ENCODE measurements around the gene CFAP221. TPM values are rescaled to one million over a fixed set of nuclear protein-coding genes. Genes with fewer than 3 reads are reported as not detected.

Gene CFAP221
- polyA plus RNA-seq, 2 donors: 0.08 TPM; not detected in 1

GRCh38 chr2:119697290-119698020, 153.2 kb downstream of the CFAP221 start:
- no peaks in the 10 kb centered on the region for H3K4me1 ChIP-seq (ENCODE audit: control insufficient read depth in 2 of 2, insufficient read depth in 2 of 2, low read length in 1 of 2)
- H3K4me3 ChIP-seq (ENCODE audit: low read depth in 1 of 2, low read length in 2 of 2): no peak overlapping the region
- no peaks in the 10 kb centered on the region for H3K36me3 ChIP-seq (ENCODE audit: control insufficient read depth in 2 of 2, insufficient read depth in 2 of 2, low read length in 1 of 2)
- no peak overlapping the region for H3K27ac ChIP-seq (ENCODE audit: low read depth in 2 of 2, low read length in 1 of 2)
- no peaks in the 10 kb centered on the region for H3K9me3 ChIP-seq (ENCODE audit: control insufficient read depth in 2 of 2, insufficient read depth in 1 of 2, low read depth in 1 of 2, low read length in 1 of 2)
- no peaks in the 10 kb centered on the region for H3K27me3 ChIP-seq (ENCODE audit: control insufficient read depth in 1 of 2, insufficient read depth in 2 of 2, low read length in 2 of 2)
- WGBS, 2 donors: 58 to 65% methylated on average over 8 of the region's 8 CpGs

DNA sequence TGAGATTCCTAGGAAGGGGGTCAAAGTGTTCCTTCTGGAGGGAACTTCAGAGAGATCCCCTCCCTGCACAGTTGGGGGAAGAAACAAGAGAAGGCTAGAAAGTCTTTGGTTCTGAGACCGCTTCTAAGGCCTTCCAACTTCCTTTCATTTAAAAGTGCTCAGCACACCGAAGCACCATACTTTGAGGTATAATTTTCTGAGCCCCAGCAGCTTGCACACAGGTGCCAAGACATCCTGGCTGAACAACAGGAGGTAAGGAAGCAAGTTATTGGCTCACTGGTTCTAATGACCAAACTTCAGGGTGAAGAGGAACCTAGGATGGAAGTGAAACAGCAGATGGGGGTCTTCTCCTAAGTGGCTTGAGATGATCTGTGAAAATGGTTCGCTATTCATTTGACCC, 154.0 kb downstream of the CFAP221 start:
- H3K4me3 ChIP-seq (ENCODE audit: low read depth in 1 of 2, low read length in 2 of 2): no peak overlapping the region
- no peak overlapping the region for H3K27ac ChIP-seq (ENCODE audit: low read depth in 2 of 2, low read length in 1 of 2)
- H3K27me3 ChIP-seq (ENCODE audit: control insufficient read depth in 1 of 2, insufficient read depth in 2 of 2, low read length in 2 of 2): no peaks in the 10 kb centered on the region
- H3K4me1 ChIP-seq (ENCODE audit: control insufficient read depth in 2 of 2, insufficient read depth in 2 of 2, low read length in 1 of 2): no peaks in the 10 kb centered on the region
- WGBS, 2 donors: 76 to 88% methylated on average over 3 of the region's 3 CpGs
- no peaks in the 10 kb centered on the region for H3K36me3 ChIP-seq (ENCODE audit: control insufficient read depth in 2 of 2, insufficient read depth in 2 of 2, low read length in 1 of 2)
- no peaks in the 10 kb centered on the region for H3K9me3 ChIP-seq (ENCODE audit: control insufficient read depth in 2 of 2, insufficient read depth in 1 of 2, low read depth in 1 of 2, low read length in 1 of 2)

GRCh38 chr2:119699016-119699606, 154.9 kb downstream of the CFAP221 start:
- H3K27ac ChIP-seq (ENCODE audit: low read depth in 2 of 2, low read length in 1 of 2): no peak overlapping the region
- no peaks in the 10 kb centered on the region for H3K36me3 ChIP-seq (ENCODE audit: control insufficient read depth in 2 of 2, insufficient read depth in 2 of 2, low read length in 1 of 2)
- no peaks in the 10 kb centered on the region for H3K9me3 ChIP-seq (ENCODE audit: control insufficient read depth in 2 of 2, insufficient read depth in 1 of 2, low read depth in 1 of 2, low read length in 1 of 2)
- WGBS, 2 donors: 79 to 80% methylated on average over 15 of the region's 15 CpGs
- H3K4me1 ChIP-seq (ENCODE audit: control insufficient read depth in 2 of 2, insufficient read depth in 2 of 2, low read length in 1 of 2): no peaks in the 10 kb centered on the region
- H3K4me3 ChIP-seq (ENCODE audit: low read depth in 1 of 2, low read length in 2 of 2): no peak overlapping the region
- H3K27me3 ChIP-seq (ENCODE audit: control insufficient read depth in 1 of 2, insufficient read depth in 2 of 2, low read length in 2 of 2): no peaks in the 10 kb centered on the region

DNA sequence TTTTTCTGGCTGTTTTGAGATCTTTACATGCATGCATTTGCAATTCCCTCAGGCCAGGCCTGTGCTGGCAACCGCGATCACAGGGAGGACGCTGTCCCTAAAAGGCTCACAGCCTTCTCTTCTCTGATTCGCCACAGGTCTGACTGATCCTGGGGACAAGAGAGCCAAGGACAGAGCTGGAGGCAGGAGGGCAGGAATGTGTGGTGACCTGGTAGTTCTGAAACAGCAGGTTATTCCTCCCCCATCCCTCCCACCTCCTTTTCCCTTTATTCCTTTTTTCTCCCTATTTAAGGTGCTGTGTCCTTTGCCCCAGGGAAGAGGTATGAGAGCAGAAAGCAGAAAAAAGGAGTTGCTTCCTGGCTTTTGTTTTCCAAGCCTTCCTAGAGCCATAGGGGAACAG, 156.6 kb downstream of the CFAP221 start:
- no peaks in the 10 kb centered on the region for H3K27me3 ChIP-seq (ENCODE audit: control insufficient read depth in 1 of 2, insufficient read depth in 2 of 2, low read length in 2 of 2)
- peaks cover 0 to 5% of the 10 kb centered on the region in 2 donors for H3K9me3 ChIP-seq (ENCODE audit: control insufficient read depth in 2 of 2, insufficient read depth in 1 of 2, low read depth in 1 of 2, low read length in 1 of 2)
- no peak overlapping the region for H3K4me3 ChIP-seq (ENCODE audit: low read depth in 1 of 2, low read length in 2 of 2)
- no peaks in the 10 kb centered on the region for H3K36me3 ChIP-seq (ENCODE audit: control insufficient read depth in 2 of 2, insufficient read depth in 2 of 2, low read length in 1 of 2)
- 51 to 85% methylated on average over 4 of the region's 4 CpGs for WGBS, 2 donors
- H3K27ac ChIP-seq (ENCODE audit: low read depth in 2 of 2, low read length in 1 of 2): no peak overlapping the region
- H3K4me1 ChIP-seq (ENCODE audit: control insufficient read depth in 2 of 2, insufficient read depth in 2 of 2, low read length in 1 of 2): no peaks in the 10 kb centered on the region

DNA sequence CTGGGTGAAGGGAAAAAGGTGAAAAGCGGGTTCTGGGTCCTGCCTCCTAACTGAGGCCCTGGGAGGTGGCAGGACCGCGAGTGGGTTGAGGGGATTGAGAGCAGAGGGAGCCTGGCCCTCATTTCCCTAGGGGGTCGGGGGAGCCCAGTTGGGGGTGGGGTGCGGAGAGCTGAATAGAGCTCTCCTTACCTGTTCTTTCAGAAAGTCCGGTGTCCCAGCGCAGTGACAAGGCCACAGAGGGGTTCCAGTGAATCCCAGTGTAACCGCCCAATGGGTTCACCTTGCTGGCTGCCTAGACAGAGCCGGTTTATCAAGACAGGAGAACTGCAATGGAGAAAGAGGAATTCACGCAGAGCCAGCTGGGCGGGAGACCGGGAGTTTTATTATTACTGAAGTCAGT, 157.1 kb downstream of the CFAP221 start:
- 66 to 71% methylated on average over 12 of the region's 12 CpGs for WGBS, 2 donors

DNA sequence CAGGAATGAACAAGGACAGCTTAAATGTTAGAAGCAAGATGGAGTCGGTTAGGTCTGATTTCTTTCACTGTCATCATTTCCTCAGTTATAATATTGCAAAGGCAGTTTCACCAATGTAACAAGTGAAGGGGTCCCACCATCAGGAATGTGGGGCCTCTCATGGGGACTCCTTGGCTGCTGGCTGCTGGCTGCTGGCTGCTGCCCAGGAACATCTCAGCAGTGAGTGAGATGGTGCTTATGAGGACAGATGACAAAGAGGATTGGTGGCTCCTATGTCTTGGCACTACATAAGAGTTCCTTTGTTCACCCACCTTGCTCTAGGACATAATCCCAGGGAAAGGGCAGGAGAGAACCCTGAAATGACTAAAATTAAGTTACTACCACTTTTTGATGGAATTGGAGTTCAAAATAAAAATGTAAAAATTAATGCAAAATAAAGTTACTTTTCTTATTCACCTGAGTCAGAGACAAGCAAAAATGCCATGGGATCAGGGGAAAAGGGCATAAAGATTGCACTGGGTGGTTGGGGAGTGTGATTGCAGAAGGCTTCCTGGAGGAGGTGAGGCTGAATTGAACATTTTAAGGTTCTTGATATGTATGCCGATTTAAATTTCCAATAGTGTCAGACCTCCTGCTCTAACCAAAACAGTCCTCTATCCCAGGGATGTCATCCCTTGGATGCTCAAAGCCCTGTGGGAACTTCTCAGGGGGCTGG, 158.1 kb downstream of the CFAP221 start:
- Histone ChIP-seq H3K27ac (ENCODE audit: low read depth in 2 of 2, low read length in 1 of 2) (no peak overlapping the region), H3K9me3 (ENCODE audit: control insufficient read depth in 2 of 2, insufficient read depth in 1 of 2, low read depth in 1 of 2, low read length in 1 of 2) (peaks cover 0 to 5% of the 10 kb centered on the region in 2 donors), H3K36me3 (ENCODE audit: control insufficient read depth in 2 of 2, insufficient read depth in 2 of 2, low read length in 1 of 2) (no peaks in the 10 kb centered on the region), H3K4me1 (ENCODE audit: control insufficient read depth in 2 of 2, insufficient read depth in 2 of 2, low read length in 1 of 2) (no peaks in the 10 kb centered on the region), H3K27me3 (ENCODE audit: control insufficient read depth in 1 of 2, insufficient read depth in 2 of 2, low read length in 2 of 2) (no peaks in the 10 kb centered on the region), H3K4me3 (ENCODE audit: low read depth in 1 of 2, low read length in 2 of 2) (no peak overlapping the region)
- WGBS, 2 donors: 67 to 83% methylated on average over 2 of the region's 2 CpGs

More for the DNA sequence above, 157.1 kb downstream of the CFAP221 start:
- Histone ChIP-seq H3K9me3 (ENCODE audit: control insufficient read depth in 2 of 2, insufficient read depth in 1 of 2, low read depth in 1 of 2, low read length in 1 of 2) (peaks cover 0 to 5% of the 10 kb centered on the region in 2 donors), H3K27ac (ENCODE audit: low read depth in 2 of 2, low read length in 1 of 2) (no peak overlapping the region), H3K27me3 (ENCODE audit: control insufficient read depth in 1 of 2, insufficient read depth in 2 of 2, low read length in 2 of 2) (no peaks in the 10 kb centered on the region), H3K4me3 (ENCODE audit: low read depth in 1 of 2, low read length in 2 of 2) (no peak overlapping the region), H3K36me3 (ENCODE audit: control insufficient read depth in 2 of 2, insufficient read depth in 2 of 2, low read length in 1 of 2) (no peaks in the 10 kb centered on the region), H3K4me1 (ENCODE audit: control insufficient read depth in 2 of 2, insufficient read depth in 2 of 2, low read length in 1 of 2) (no peaks in the 10 kb centered on the region)

DNA sequence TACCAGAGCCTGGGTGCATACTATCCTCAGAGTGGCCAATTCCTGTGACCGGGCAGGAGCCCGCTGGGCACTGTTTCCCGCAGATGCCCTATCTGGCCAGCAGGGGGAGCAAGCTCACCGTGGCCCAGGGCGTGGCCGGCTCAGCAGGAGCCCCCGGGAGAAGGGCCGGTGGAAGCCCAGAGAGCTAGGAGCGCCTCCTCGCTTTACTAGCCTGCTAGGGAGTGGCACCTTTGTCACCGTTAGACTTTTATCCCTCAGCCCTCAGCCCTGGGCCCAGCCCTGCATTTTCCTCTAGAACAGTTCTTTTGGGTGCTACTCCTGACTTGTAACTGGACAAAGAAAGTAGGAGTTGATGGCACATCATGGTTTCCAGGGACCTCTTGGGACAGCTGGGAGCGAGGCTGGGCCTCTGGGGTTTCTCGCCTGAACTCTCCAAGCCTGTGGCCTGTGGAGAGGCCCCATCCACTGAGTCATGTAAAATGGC, 158.7 kb downstream of the CFAP221 start:
- H3K27ac ChIP-seq (ENCODE audit: low read depth in 2 of 2, low read length in 1 of 2): no peak overlapping the region
- WGBS, 2 donors: 16 to 24% methylated on average over 13 of the region's 13 CpGs
- no peaks in the 10 kb centered on the region for H3K27me3 ChIP-seq (ENCODE audit: control insufficient read depth in 1 of 2, insufficient read depth in 2 of 2, low read length in 2 of 2)
- no peak overlapping the region for H3K4me3 ChIP-seq (ENCODE audit: low read depth in 1 of 2, low read length in 2 of 2)
- peaks cover 0 to 5% of the 10 kb centered on the region in 2 donors for H3K9me3 ChIP-seq (ENCODE audit: control insufficient read depth in 2 of 2, insufficient read depth in 1 of 2, low read depth in 1 of 2, low read length in 1 of 2)
- no peaks in the 10 kb centered on the region for H3K36me3 ChIP-seq (ENCODE audit: control insufficient read depth in 2 of 2, insufficient read depth in 2 of 2, low read length in 1 of 2)
- no peaks in the 10 kb centered on the region for H3K4me1 ChIP-seq (ENCODE audit: control insufficient read depth in 2 of 2, insufficient read depth in 2 of 2, low read length in 1 of 2)

GRCh38 chr2:119703526-119703925, 159.3 kb downstream of the CFAP221 start:
- Histone ChIP-seq H3K27ac (ENCODE audit: low read depth in 2 of 2, low read length in 1 of 2) (no peak overlapping the region), H3K27me3 (ENCODE audit: control insufficient read depth in 1 of 2, insufficient read depth in 2 of 2, low read length in 2 of 2) (no peaks in the 10 kb centered on the region), H3K9me3 (ENCODE audit: control insufficient read depth in 2 of 2, insufficient read depth in 1 of 2, low read depth in 1 of 2, low read length in 1 of 2) (peaks cover 0 to 5% of the 10 kb centered on the region in 2 donors), H3K4me1 (ENCODE audit: control insufficient read depth in 2 of 2, insufficient read depth in 2 of 2, low read length in 1 of 2) (no peaks in the 10 kb centered on the region), H3K36me3 (ENCODE audit: control insufficient read depth in 2 of 2, insufficient read depth in 2 of 2, low read length in 1 of 2) (no peaks in the 10 kb centered on the region), H3K4me3 (ENCODE audit: low read depth in 1 of 2, low read length in 2 of 2) (no peak overlapping the region)
- WGBS, 2 donors: 76 to 82% methylated on average over 5 of the region's 5 CpGs

GRCh38 chr2:119704670-119705120, 160.4 kb downstream of the CFAP221 start:
- H3K4me3 ChIP-seq (ENCODE audit: low read depth in 1 of 2, low read length in 2 of 2): no peak overlapping the region
- no peaks in the 10 kb centered on the region for H3K27me3 ChIP-seq (ENCODE audit: control insufficient read depth in 1 of 2, insufficient read depth in 2 of 2, low read length in 2 of 2)
- WGBS, 2 donors: 47 to 66% methylated on average over 2 of the region's 2 CpGs
- H3K9me3 ChIP-seq (ENCODE audit: control insufficient read depth in 2 of 2, insufficient read depth in 1 of 2, low read depth in 1 of 2, low read length in 1 of 2): peaks cover 0 to 5% of the 10 kb centered on the region in 2 donors
- no peaks in the 10 kb centered on the region for H3K4me1 ChIP-seq (ENCODE audit: control insufficient read depth in 2 of 2, insufficient read depth in 2 of 2, low read length in 1 of 2)
- no peak overlapping the region for H3K27ac ChIP-seq (ENCODE audit: low read depth in 2 of 2, low read length in 1 of 2)
- no peaks in the 10 kb centered on the region for H3K36me3 ChIP-seq (ENCODE audit: control insufficient read depth in 2 of 2, insufficient read depth in 2 of 2, low read length in 1 of 2)
